K562 (cell line): ENCODE results near the gene C4A. TPM values are rescaled to one million over a fixed set of nuclear protein-coding genes. Genes with fewer than 3 reads are reported as not detected.

Source experiments
- C11orf30 ChIP-seq: fragments of 450-650 bp; IDR thresholded peaks from 2 replicates; pipeline ENCODE4 v1.6.1; 2016; ENCODE audit warnings: low read depth, mild to moderate bottlenecking
- CBFA2T2 ChIP-seq: fragments of 450-650 bp; conservative IDR thresholded peaks from 2 replicates; pipeline ENCODE4 v1.6.1; 2017; ENCODE audit warnings: mild to moderate bottlenecking
- CC2D1A ChIP-seq: fragments of 450-650 bp; IDR thresholded peaks from 2 replicates; pipeline ENCODE4 v1.6.1; 2017; ENCODE audit warnings: mild to moderate bottlenecking
- DDX20 ChIP-seq: fragments of 450-650 bp; IDR thresholded peaks from 2 replicates; pipeline ENCODE4 v1.6.1; 2016; ENCODE audit warnings: missing genetic modification characterization, low read depth, mild to moderate bottlenecking, missing compliant biosample characterization, moderate library complexity
- ELF2 ChIP-seq: fragments of 250-450 bp; sonication (Bioruptor Pico); IDR thresholded peaks from 2 replicates; pipeline ENCODE4 v1.5.0; 2021; ENCODE audit warnings: mild to moderate bottlenecking
- FOSL1 ChIP-seq: fragments of 200-800 bp; sonication (Bioruptor generic); conservative IDR thresholded peaks from 2 replicates; pipeline ENCODE4 v1.6.1; 2016; ENCODE audit warnings: missing genetic modification characterization, missing compliant biosample characterization
- HNRNPL ChIP-seq: fragments of 200-400 bp; formaldehyde crosslinking; IDR thresholded peaks from 2 replicates; pipeline ENCODE4 v1.6.1; 2017; ENCODE audit warnings: low read depth, mild to moderate bottlenecking, low read length
- MTA1 ChIP-seq: fragments of 450-650 bp; IDR thresholded peaks from 2 replicates; pipeline ENCODE4 v1.6.1; 2017; ENCODE audit warnings: borderline replicate concordance
- NR2C2 ChIP-seq, 2 experiments: fragments of 200-800 bp in 1 of 2; sonication (Bioruptor generic) in 1 of 2; sonication (generic) in 1 of 2; formaldehyde crosslinking in 1 of 2; IDR thresholded peaks; 2 replicates each; pipeline versions ENCODE4 v1.6.1 to v1.8.0; 2016 to 2022; ENCODE audit warnings: mild to moderate bottlenecking in 1 of 2, missing compliant biosample characterization in 1 of 2, missing genetic modification characterization in 1 of 2, missing genetic modification reagents in 1 of 2
- RBM25 ChIP-seq: fragments of 200-400 bp; formaldehyde crosslinking; IDR thresholded peaks from 2 replicates; pipeline ENCODE4 v1.6.1; 2018; ENCODE audit warnings: low read length, low read depth, moderate library complexity; ENCODE audit not compliant: severe bottlenecking
- TAF9B ChIP-seq: fragments of 450-650 bp; IDR thresholded peaks from 2 replicates; pipeline ENCODE4 v1.6.1; 2018; ENCODE audit warnings: mild to moderate bottlenecking; ENCODE audit not compliant: partially characterized antibody
- U2AF1 ChIP-seq: fragments of 200-400 bp; formaldehyde crosslinking; optimal IDR thresholded peaks from 2 replicates; pipeline ENCODE3; 2017; ENCODE audit warnings: mild to moderate bottlenecking, low read depth, low read length, moderate library complexity
- ZFP1 ChIP-seq: fragments of 450-650 bp; formaldehyde crosslinking; IDR thresholded peaks from 2 replicates; pipeline ENCODE4 v1.4.0; 2020; ENCODE audit warnings: mild to moderate bottlenecking, mixed read lengths
- ZNF12 ChIP-seq: sonication (generic); formaldehyde crosslinking; IDR thresholded peaks from 2 replicates; pipeline ENCODE4 v1.4.0; 2020; ENCODE audit warnings: mild to moderate bottlenecking, missing genetic modification reagents
- ZNF318 ChIP-seq, 2 experiments: fragments of 450-650 bp; IDR thresholded peaks; 2 replicates each; pipeline ENCODE4 v1.6.1; 2016; ENCODE audit warnings: mild to moderate bottlenecking in 2 of 2, borderline replicate concordance in 1 of 2, low read depth in 1 of 2, moderate library complexity in 1 of 2
- ZNF639 ChIP-seq, 2 experiments: fragments of 200-800 bp in 1 of 2; sonication (Bioruptor generic) in 1 of 2; sonication (generic) in 1 of 2; formaldehyde crosslinking in 1 of 2; IDR thresholded peaks in 1 of 2; conservative IDR thresholded peaks in 1 of 2; 2 replicates each; pipeline versions ENCODE4 v1.5.0 to v1.6.1; 2016 to 2020; ENCODE audit warnings: missing compliant biosample characterization in 1 of 2, missing genetic modification characterization in 1 of 2, missing genetic modification reagents in 1 of 2
- ZNF766 ChIP-seq: fragments of 200-800 bp; sonication (Bioruptor generic); conservative IDR thresholded peaks from 2 replicates; pipeline ENCODE4 v1.6.1; 2016; ENCODE audit warnings: missing genetic modification characterization, missing compliant biosample characterization
- polyA plus RNA-seq, 8 experiments: library from polyadenylated mRNA; depleted of rRNA in 4 of 8; stranded (reverse) in 5 of 8; unstranded in 3 of 8; fragments of >200 nt; fragmentation: Nextera tagmentation in 2 of 8; fragmentation: Illumina TruSeq in 1 of 8; extraction: Ambion mirVana in 2 of 8; extraction: Trizol in 1 of 8; gene quantifications; 2 replicates each; pipeline versions ENCODE4 v1.2.1 to v1.2.3, GENCODE V29; 2011 to 2014; ENCODE audit warnings: inconsistent platforms in 1 of 8, missing spikeins in 1 of 8
- total RNA-seq, 7 experiments: library from RNA; depleted of rRNA in 6 of 7; stranded (reverse); fragments of >200 nt in 6 of 7; fragmentation: Illumina TruSeq in 2 of 7; extraction: Trizol in 2 of 7; gene quantifications; 2 replicates each; pipeline versions ENCODE4 v1.2.1 to v1.2.3, GENCODE V29; 2011 to 2021; ENCODE audit warnings: low replicate concordance in 1 of 7

Gene C4A
- total and polyA plus RNA-seq, 9 of the 15 experiments (the other 6 are each of a cell fraction or from before 2014, with no cell fraction given): 0.27 to 7.6 (median 5.0) TPM

GRCh38 chr6:31971993-31972708 lies 9.7 kb upstream of the C4A start, which contains the start of gene DXO (continued):
- TF ChIP-seq CBFA2T2 (no peak), RBM25 (no peak), DDX20 (tag) (no peak), TAF9B (peak; percentile 55), HNRNPL (no peak), ZFP1 (CRISPR knock-in tag) (no peak), CC2D1A (peak; percentile 22; the same call in 1 of the 2 replicates), C11orf30 (peak; percentile 98), ZNF318 (IDR thresholded peaks at IDR 0.05; ENCODE audit: borderline replicate concordance in 1 of 2, low read depth in 1 of 2) (peak in 1 of 2 experiments; percentile 82; a peak in 2 of 4 replicates), FOSL1 (tag) (peak; percentile 82), ELF2 (CRISPR knock-in tag) (peak; percentile 98), ZNF12 (CRISPR knock-in tag) (0 out of 2 replicates have a peak, but pooled peaks have one; percentile 72), U2AF1 (no peak), ZNF639 (CRISPR knock-in tag; conservative IDR thresholded peaks at IDR 0.05 in 1 of 2, IDR thresholded peaks at IDR 0.05 in 1 of 2) (peak in 1 of 2 experiments; percentile 95; a peak in 2 of 4 replicates), MTA1 (peak; percentile 99), NR2C2 (CRISPR knock-in tag; IDR thresholded peaks at IDR 0.05) (peak; percentile 89), NR2C2 (tag; IDR thresholded peaks at IDR 0.05) (peak; percentile 93), ZNF766 (peak; percentile 89)
